Measurements from ENCODE around the gene SAP30. TPM values are rescaled to one million over a fixed set of nuclear protein-coding genes. Genes with fewer than 3 reads are reported as not detected.

Gene SAP30
- total and polyA plus RNA-seq, 2 experiments from 2014 or later: 9.3 to 16.5 TPM

DNA sequence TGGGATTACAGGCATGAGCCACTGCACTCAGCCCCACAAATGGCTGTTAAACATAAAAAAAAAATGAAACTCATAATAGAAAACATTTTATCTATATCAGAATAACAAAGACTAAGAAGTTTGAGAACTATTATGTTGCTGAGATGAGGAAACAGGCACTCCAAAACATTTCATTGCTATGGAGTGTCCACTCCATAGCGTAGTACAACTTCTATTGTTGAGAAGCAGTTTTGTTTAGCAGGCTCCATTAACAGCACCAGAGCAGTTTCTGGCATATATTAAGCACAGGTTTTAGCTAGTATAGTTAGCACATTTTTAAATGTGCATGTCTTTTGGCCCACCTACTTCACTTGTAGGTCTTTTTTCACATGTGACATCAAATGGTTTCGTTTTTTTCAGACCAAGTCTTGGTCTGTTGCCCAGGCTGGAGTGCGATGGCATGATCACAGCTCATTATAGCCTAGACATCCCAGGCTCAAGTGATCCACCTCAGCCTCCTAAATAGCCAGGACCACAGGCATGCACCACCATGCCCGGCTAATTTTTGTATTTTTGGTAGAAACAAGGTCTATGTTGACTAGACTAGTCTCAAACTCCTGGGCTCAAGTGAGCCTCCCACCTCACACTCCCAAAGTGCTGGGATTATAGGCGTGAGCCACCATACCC, 42.4 kb upstream of the SAP30 start:
- Histone ChIP-seq H3K4me1 (ENCODE audit: insufficient read depth) (peaks cover 6% of the 10 kb centered on the region), H4K20me1 (replicated peaks; ENCODE audit: insufficient read depth) (peaks cover 11% of the 10 kb centered on the region; the same call in 1 of the 2 replicates), H3K27ac (ENCODE audit: low read depth) (no peak overlapping the region), H3F3A (replicated peaks; ENCODE audit: low read depth) (no peaks in the 10 kb centered on the region), H3K79me2 (replicated peaks; ENCODE audit: insufficient read depth) (peaks cover 14% of the 10 kb centered on the region), H3K9me2 (ENCODE audit: insufficient read depth) (no peaks in the 10 kb centered on the region), H3K4me3 (no peak overlapping the region), H3K4me2 (no peak overlapping the region), H3K27me3 (ENCODE audit: insufficient read depth) (no peaks in the 10 kb centered on the region), H2AFZ (no peak overlapping the region), H3K36me3 (ENCODE audit: insufficient read depth) (peaks cover 32% of the 10 kb centered on the region; the same call in 1 of the 2 replicates)
- TF ChIP-seq, protein P1, sequence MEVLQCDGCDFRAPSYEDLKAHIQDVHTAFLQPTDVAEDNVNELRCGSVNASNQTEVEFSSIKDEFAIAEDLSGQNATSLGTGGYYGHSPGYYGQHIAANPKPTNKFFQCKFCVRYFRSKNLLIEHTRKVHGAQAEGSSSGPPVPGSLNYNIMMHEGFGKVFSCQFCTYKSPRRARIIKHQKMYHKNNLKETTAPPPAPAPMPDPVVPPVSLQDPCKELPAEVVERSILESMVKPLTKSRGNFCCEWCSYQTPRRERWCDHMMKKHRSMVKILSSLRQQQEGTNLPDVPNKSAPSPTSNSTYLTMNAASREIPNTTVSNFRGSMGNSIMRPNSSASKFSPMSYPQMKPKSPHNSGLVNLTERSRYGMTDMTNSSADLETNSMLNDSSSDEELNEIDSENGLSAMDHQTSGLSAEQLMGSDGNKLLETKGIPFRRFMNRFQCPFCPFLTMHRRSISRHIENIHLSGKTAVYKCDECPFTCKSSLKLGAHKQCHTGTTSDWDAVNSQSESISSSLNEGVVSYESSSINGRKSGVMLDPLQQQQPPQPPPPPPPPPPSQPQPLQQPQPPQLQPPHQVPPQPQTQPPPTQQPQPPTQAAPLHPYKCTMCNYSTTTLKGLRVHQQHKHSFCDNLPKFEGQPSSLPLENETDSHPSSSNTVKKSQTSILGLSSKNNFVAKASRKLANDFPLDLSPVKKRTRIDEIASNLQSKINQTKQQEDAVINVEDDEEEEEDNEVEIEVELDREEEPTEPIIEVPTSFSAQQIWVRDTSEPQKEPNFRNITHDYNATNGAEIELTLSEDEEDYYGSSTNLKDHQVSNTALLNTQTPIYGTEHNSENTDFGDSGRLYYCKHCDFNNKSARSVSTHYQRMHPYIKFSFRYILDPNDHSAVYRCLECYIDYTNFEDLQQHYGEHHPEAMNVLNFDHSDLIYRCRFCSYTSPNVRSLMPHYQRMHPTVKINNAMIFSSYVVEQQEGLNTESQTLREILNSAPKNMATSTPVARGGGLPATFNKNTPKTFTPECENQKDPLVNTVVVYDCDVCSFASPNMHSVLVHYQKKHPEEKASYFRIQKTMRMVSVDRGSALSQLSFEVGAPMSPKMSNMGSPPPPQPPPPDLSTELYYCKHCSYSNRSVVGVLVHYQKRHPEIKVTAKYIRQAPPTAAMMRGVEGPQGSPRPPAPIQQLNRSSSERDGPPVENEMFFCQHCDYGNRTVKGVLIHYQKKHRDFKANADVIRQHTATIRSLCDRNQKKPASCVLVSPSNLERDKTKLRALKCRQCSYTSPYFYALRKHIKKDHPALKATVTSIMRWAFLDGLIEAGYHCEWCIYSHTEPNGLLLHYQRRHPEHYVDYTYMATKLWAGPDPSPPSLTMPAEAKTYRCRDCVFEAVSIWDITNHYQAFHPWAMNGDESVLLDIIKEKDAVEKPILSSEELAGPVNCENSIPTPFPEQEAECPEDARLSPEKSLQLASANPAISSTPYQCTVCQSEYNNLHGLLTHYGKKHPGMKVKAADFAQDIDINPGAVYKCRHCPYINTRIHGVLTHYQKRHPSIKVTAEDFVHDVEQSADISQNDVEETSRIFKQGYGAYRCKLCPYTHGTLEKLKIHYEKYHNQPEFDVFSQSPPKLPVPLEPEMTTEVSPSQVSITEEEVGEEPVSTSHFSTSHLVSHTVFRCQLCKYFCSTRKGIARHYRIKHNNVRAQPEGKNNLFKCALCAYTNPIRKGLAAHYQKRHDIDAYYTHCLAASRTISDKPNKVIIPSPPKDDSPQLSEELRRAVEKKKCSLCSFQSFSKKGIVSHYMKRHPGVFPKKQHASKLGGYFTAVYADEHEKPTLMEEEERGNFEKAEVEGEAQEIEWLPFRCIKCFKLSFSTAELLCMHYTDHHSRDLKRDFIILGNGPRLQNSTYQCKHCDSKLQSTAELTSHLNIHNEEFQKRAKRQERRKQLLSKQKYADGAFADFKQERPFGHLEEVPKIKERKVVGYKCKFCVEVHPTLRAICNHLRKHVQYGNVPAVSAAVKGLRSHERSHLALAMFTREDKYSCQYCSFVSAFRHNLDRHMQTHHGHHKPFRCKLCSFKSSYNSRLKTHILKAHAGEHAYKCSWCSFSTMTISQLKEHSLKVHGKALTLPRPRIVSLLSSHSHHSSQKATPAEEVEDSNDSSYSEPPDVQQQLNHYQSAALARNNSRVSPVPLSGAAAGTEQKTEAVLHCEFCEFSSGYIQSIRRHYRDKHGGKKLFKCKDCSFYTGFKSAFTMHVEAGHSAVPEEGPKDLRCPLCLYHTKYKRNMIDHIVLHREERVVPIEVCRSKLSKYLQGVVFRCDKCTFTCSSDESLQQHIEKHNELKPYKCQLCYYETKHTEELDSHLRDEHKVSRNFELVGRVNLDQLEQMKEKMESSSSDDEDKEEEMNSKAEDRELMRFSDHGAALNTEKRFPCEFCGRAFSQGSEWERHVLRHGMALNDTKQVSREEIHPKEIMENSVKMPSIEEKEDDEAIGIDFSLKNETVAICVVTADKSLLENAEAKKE (CRISPR knock-in tag; IDR thresholded peaks at IDR 0.05): no peak
- TF ChIP-seq, protein P2, sequence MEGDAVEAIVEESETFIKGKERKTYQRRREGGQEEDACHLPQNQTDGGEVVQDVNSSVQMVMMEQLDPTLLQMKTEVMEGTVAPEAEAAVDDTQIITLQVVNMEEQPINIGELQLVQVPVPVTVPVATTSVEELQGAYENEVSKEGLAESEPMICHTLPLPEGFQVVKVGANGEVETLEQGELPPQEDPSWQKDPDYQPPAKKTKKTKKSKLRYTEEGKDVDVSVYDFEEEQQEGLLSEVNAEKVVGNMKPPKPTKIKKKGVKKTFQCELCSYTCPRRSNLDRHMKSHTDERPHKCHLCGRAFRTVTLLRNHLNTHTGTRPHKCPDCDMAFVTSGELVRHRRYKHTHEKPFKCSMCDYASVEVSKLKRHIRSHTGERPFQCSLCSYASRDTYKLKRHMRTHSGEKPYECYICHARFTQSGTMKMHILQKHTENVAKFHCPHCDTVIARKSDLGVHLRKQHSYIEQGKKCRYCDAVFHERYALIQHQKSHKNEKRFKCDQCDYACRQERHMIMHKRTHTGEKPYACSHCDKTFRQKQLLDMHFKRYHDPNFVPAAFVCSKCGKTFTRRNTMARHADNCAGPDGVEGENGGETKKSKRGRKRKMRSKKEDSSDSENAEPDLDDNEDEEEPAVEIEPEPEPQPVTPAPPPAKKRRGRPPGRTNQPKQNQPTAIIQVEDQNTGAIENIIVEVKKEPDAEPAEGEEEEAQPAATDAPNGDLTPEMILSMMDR (conservative IDR thresholded peaks at IDR 0.05; ENCODE audit: low read depth in 2 of 2): no peak
- TF ChIP-seq CREB1 (CRISPR knock-in tag; IDR thresholded peaks at IDR 0.05; ENCODE audit: low read depth) (no peak), ZNF114 (CRISPR knock-in tag; IDR thresholded peaks at IDR 0.05) (no peak), NANOG (IDR thresholded peaks at IDR 0.05; ENCODE audit: borderline replicate concordance) (no peak), STAT1 (IDR thresholded peaks at IDR 0.05; ENCODE audit: unreplicated experiment) (no peak)
- TF ChIP-seq, protein P3, sequence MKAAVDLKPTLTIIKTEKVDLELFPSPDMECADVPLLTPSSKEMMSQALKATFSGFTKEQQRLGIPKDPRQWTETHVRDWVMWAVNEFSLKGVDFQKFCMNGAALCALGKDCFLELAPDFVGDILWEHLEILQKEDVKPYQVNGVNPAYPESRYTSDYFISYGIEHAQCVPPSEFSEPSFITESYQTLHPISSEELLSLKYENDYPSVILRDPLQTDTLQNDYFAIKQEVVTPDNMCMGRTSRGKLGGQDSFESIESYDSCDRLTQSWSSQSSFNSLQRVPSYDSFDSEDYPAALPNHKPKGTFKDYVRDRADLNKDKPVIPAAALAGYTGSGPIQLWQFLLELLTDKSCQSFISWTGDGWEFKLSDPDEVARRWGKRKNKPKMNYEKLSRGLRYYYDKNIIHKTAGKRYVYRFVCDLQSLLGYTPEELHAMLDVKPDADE (IDR thresholded peaks at IDR 0.05): no peak
- H3K4me3 Mint-ChIP-seq: no peak overlapping the region
- peaks cover 18% of the 10 kb centered on the region for H3K4me1 Mint-ChIP-seq
- no peak overlapping the region for H3K27ac Mint-ChIP-seq
- ATAC-seq (no peak), DNase-seq (ENCODE audit: low spot score) (no peak)
- no peaks in the 10 kb centered on the region for H3K9me3 Mint-ChIP-seq
- peaks cover 13% of the 10 kb centered on the region for H3K27me3 Mint-ChIP-seq (ENCODE audit: insufficient read depth, low read depth, poor library complexity)
- H3K36me3 Mint-ChIP-seq (ENCODE audit: low read depth): peaks cover 68% of the 10 kb centered on the region

Measured in GM23338 (cell line).